Osteoblast (primary cell): ENCODE measurements around the gene BCL2A1. TPM values are rescaled to one million over a fixed set of nuclear protein-coding genes. Genes with fewer than 3 reads are reported as not detected.
A peak's percentile ranks its signal among the peaks of the same experiment; 100 is the strongest.

ENCODE experiments used
- DNase-seq: peaks from one replicate; pipeline ENCODE4 v3.0.0; 2011; ENCODE audit warnings: low spot score, mixed read lengths; ENCODE audit not compliant: insufficient read length; ENCODE audit errors: missing footprints
- H2AFZ ChIP-seq: 2 replicates; pipeline ENCODE4 v1.6.0; 2011; ENCODE audit warnings: mild to moderate bottlenecking, low read length
- H3K27ac ChIP-seq: 2 replicates; pipeline ENCODE4 v1.5.1; 2011; ENCODE audit warnings: mild to moderate bottlenecking, low read depth, low read length, moderate library complexity
- H3K27me3 ChIP-seq: 2 replicates; pipeline ENCODE4 v1.6.0; 2012; ENCODE audit warnings: mild to moderate bottlenecking, control low read depth, inconsistent platforms, low read length, moderate library complexity; ENCODE audit not compliant: insufficient read depth
- H3K36me3 ChIP-seq: 2 replicates; pipeline ENCODE4 v1.5.1; 2011; ENCODE audit warnings: mild to moderate bottlenecking, low read length, control low read depth, moderate library complexity; ENCODE audit not compliant: insufficient read depth
- H3K4me1 ChIP-seq: 2 replicates; pipeline ENCODE4 v1.5.1; 2011; ENCODE audit warnings: mild to moderate bottlenecking, low read length, control low read depth, moderate library complexity; ENCODE audit not compliant: insufficient read depth
- H3K4me2 ChIP-seq: 2 replicates; pipeline ENCODE4 v1.6.0; 2011; ENCODE audit warnings: mild to moderate bottlenecking, low read length; ENCODE audit not compliant: insufficient read depth
- H3K4me3 ChIP-seq: fragments of 200-600 bp; sonication (generic); 3 replicates; pipeline ENCODE4 v1.5.1; 2012; ENCODE audit warnings: mild to moderate bottlenecking, low read length, inconsistent platforms; ENCODE audit not compliant: insufficient read depth
- H3K79me2 ChIP-seq: 2 replicates; pipeline ENCODE4 v1.6.0; 2012; ENCODE audit warnings: mild to moderate bottlenecking, low read length, control low read depth, inconsistent platforms; ENCODE audit not compliant: insufficient read depth
- H3K9me3 ChIP-seq: 2 replicates; pipeline ENCODE4 v1.5.1; 2011; ENCODE audit warnings: low read depth, low read length, control low read depth
- H4K20me1 ChIP-seq: 2 replicates; pipeline ENCODE4 v1.6.0; 2012; ENCODE audit warnings: mild to moderate bottlenecking, low read length, control low read depth; ENCODE audit not compliant: insufficient read depth
- total RNA-seq: library from RNA; depleted of rRNA; stranded (reverse); fragments of >200 nt; gene quantifications from 2 replicates; pipeline ENCODE4 v1.2.3, GENCODE V29; 2012
- TF ChIP-seq, protein P1 (sequence below): IDR thresholded peaks from 2 replicates; pipeline ENCODE4 v1.5.1; 2011; ENCODE audit warnings: mild to moderate bottlenecking, low read depth, low read length, moderate library complexity; ENCODE audit errors: extremely low read depth

Gene BCL2A1
- total RNA-seq, 1 donor = not detected

DNA sequence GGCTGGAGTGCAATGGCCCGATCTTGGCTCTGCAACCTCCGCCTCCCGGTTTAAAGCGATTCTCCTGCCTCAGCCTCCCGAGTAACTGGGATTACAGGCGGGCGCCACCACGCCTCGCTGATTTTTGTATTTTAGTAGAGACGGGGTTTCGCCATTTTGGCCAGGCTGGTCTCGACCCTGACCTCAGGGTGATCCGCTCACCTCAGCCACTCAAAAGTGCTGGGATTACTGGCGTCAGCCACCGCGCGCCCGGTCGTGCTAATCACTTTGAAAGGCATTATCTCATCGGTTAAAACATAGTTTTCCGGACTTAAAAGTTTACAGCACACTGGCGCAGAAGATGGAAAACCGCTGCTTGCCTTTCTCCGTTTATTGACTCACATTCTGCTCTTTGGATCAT lies 46.6 kb downstream of the BCL2A1 start:
- Histone ChIP-seq H3K9me3 (peaks cover 4% of the 10 kb centered on the region), H3K79me2 (peaks cover 30% of the 10 kb centered on the region), H3K27me3 (no peaks in the 10 kb centered on the region), H3K36me3 (peaks cover 5% of the 10 kb centered on the region), H3K4me2 (peak overlapping the region; percentile 84), H4K20me1 (no peaks in the 10 kb centered on the region), H3K27ac (peak overlapping the region; percentile 73), H3K4me3 (peak overlapping the region; percentile 95), H2AFZ (no peak overlapping the region), H3K4me1 (peaks cover 8% of the 10 kb centered on the region)
- TF ChIP-seq, protein P1, sequence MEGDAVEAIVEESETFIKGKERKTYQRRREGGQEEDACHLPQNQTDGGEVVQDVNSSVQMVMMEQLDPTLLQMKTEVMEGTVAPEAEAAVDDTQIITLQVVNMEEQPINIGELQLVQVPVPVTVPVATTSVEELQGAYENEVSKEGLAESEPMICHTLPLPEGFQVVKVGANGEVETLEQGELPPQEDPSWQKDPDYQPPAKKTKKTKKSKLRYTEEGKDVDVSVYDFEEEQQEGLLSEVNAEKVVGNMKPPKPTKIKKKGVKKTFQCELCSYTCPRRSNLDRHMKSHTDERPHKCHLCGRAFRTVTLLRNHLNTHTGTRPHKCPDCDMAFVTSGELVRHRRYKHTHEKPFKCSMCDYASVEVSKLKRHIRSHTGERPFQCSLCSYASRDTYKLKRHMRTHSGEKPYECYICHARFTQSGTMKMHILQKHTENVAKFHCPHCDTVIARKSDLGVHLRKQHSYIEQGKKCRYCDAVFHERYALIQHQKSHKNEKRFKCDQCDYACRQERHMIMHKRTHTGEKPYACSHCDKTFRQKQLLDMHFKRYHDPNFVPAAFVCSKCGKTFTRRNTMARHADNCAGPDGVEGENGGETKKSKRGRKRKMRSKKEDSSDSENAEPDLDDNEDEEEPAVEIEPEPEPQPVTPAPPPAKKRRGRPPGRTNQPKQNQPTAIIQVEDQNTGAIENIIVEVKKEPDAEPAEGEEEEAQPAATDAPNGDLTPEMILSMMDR = no peak
- DNase-seq = no peak

DNA sequence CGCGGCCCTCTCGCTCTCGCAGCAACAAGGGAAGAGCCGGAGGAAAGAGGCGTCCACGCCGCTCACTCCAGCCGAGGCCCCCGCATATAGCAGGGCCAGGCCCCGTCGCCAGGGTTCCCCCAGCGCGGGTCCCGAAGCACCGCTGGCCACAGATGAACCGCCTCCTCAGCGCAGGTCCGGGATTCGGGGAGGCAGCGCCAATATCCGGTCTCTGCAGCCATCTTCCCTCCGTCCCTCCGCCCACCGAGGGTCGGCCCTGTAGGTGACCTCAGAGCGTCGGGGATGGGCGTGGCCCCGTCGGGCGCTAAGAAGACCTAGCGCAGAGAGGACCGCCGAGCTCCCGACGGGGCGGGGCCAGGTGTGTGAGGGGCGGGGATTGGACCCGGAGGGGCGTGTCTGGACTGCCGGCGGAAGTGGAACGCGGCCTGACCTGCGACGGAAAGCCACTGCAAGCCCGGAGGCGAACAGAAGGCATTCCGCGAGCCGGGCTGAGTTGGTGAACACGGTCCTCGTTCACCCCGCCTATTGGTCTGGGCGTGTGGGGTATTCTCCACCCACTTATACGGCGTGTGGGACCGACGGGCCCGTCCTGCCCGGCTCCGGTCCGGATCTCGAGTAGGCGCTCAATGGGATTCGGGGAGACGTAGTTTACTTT lies 47.4 kb downstream of the BCL2A1 start:
- peak overlapping the region; percentile 84 for H3K4me2 ChIP-seq
- TF ChIP-seq, protein P1 = no peak
- peak overlapping the region; percentile 73 for H3K27ac ChIP-seq

DNA sequence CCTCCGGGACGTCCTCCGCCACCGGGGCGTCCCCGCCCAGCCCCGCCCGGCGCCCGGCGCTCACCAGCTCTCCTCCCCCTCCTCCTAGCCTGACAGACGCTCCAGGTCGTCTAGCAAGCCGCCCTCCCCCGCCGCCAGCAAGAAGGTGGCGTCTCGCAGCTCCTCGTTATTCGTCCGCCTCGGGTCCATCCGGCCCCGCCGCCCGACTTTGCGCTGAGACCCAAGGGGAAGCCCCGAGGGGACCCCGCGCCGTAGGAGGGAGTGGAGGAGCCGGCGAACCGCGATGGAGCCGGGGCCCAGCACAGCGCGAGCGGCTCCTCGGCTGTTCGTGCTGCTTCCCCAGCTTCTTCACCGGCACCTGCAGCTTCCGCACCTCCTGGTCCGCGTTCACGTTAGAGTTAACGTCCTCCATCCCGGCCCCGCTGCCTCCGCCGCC lies 47.9 kb downstream of the BCL2A1 start:
- H3K36me3 ChIP-seq = peaks cover 8% of the 10 kb centered on the region
- H3K27me3 ChIP-seq = no peaks in the 10 kb centered on the region
- peaks cover 30% of the 10 kb centered on the region for H3K79me2 ChIP-seq
- peak overlapping the region; percentile 95 for H3K4me3 ChIP-seq
- DNase-seq = peak; percentile 94
- H3K4me2 ChIP-seq = peak overlapping the region; percentile 84
- H4K20me1 ChIP-seq = no peaks in the 10 kb centered on the region
- peaks cover 8% of the 10 kb centered on the region for H3K4me1 ChIP-seq
- peak overlapping the region; percentile 98 for H2AFZ ChIP-seq
- H3K27ac ChIP-seq = peak overlapping the region; percentile 73
- TF ChIP-seq, protein P1 = no peak
- peaks cover 8% of the 10 kb centered on the region for H3K9me3 ChIP-seq

More for the DNA sequence above, 47.4 kb downstream of the BCL2A1 start:
- Histone ChIP-seq H3K27me3 (no peaks in the 10 kb centered on the region), H3K4me1 (peaks cover 8% of the 10 kb centered on the region), H3K4me3 (peak overlapping the region; percentile 95), H3K79me2 (peaks cover 30% of the 10 kb centered on the region), H3K9me3 (peaks cover 8% of the 10 kb centered on the region), H3K36me3 (peaks cover 8% of the 10 kb centered on the region), H4K20me1 (no peaks in the 10 kb centered on the region), H2AFZ (peak overlapping the region; percentile 98)
- DNase-seq = peak; percentile 99

DNA sequence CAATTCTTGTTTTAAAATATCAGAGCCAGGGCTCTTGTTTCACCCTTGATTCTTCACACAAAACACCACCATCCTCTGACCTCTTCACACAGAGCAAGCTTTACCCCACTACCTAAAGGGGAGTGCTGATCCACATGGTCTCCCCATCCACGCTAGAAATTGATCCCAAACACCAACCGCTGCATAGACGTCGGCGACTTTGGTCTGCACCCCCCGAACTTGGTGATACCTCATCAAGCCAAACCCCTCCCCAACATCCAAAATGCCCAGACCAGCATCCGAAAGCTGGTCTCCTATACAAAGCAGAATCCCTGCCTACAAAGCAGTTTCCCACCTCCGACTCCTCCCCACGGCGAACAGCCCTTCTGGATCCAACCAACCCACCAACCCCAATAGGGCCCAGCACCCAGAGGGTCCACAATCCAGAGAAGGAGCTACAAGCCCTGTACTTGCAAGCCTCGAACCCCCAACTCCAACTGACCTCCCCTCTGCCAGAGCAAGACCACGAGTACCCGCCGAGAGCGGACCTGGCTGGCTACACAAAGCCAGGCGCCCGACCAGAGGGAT lies 48.4 kb downstream of the BCL2A1 start:
- DNase-seq = peak; percentile 80
- H3K4me3 ChIP-seq = peak overlapping the region; percentile 95
- H3K27me3 ChIP-seq = no peaks in the 10 kb centered on the region
- H4K20me1 ChIP-seq = no peaks in the 10 kb centered on the region
- H3K27ac ChIP-seq = peak overlapping the region; percentile 73
- H3K36me3 ChIP-seq = peaks cover 10% of the 10 kb centered on the region
- H3K4me2 ChIP-seq = peak overlapping the region; percentile 84
- peaks cover 11% of the 10 kb centered on the region for H3K9me3 ChIP-seq
- H3K79me2 ChIP-seq = peaks cover 30% of the 10 kb centered on the region
- H3K4me1 ChIP-seq = peaks cover 8% of the 10 kb centered on the region
- peak overlapping the region; percentile 95 for H2AFZ ChIP-seq
- TF ChIP-seq, protein P1 = no peak
